ENCODE measurements around the gene LIPJ.

Gene LIPJ

GRCh38 chr10:88586462-88586861 is at the start of gene LIPJ:
LIPJ (plus strand) TSS chr10:88586762; CDS start chr10:88590688, 3,926 bp downstream.
- DNase-seq, result no peak

- DNase-seq, result no peak
These were observed 49.2 kb upstream of the LIPJ start for GRCh38 chr10:88537322-88537721.

- no peak for DNase-seq
These were observed 48.5 kb upstream of the LIPJ start for GRCh38 chr10:88538048-88538447.

GRCh38 chr10:88540351-88540750 is 46.2 kb upstream of the LIPJ start:
- DNase-seq, result no peak

GRCh38 chr10:88541116-88541626 is 45.4 kb upstream of the LIPJ start:
- no peak for DNase-seq

GRCh38 chr10:88542522-88542921 is 44.0 kb upstream of the LIPJ start:
- no peak for DNase-seq

- DNase-seq, result no peak
These were observed 42.3 kb upstream of the LIPJ start for GRCh38 chr10:88544140-88544870.

- no peak for DNase-seq
These were observed 41.2 kb upstream of the LIPJ start for GRCh38 chr10:88545359-88545758.

- no peak for DNase-seq
These were observed 40.1 kb upstream of the LIPJ start for GRCh38 chr10:88546497-88546896.

- DNase-seq, result no peak
These were observed 35.3 kb upstream of the LIPJ start for GRCh38 chr10:88551246-88551645.

- peak; percentile 64 for DNase-seq
These were observed 33.3 kb upstream of the LIPJ start for GRCh38 chr10:88553116-88553752.

GRCh38 chr10:88555190-88555908 is 31.2 kb upstream of the LIPJ start:
- no peak for DNase-seq

- no peak for DNase-seq
These were observed 29.3 kb upstream of the LIPJ start for GRCh38 chr10:88557256-88557655.

GRCh38 chr10:88557658-88558057 is 28.9 kb upstream of the LIPJ start:
- DNase-seq, result no peak

- DNase-seq, result no peak
These were observed 24.4 kb upstream of the LIPJ start for GRCh38 chr10:88562152-88562551.

- peak; percentile 12 for DNase-seq
These were observed 21.5 kb upstream of the LIPJ start for GRCh38 chr10:88565072-88565471.

- DNase-seq, result no peak
These were observed 4.2 kb upstream of the LIPJ start for GRCh38 chr10:88582411-88582805.

- no peak for DNase-seq
These were observed 3.6 kb upstream of the LIPJ start, which contains the start of gene RNLS for GRCh38 chr10:88582806-88583583. RNLS (minus strand) TSS chr10:88583318.

- DNase-seq, result no peak
These were observed 3.0 kb upstream of the LIPJ start for GRCh38 chr10:88583584-88583957.

- DNase-seq, result no peak
These were observed 5.8 kb downstream of the LIPJ start for GRCh38 chr10:88592381-88592780.

GRCh38 chr10:88592906-88593305 is 6.3 kb downstream of the LIPJ start:
- no peak for DNase-seq

- DNase-seq, result no peak
These were observed 7.9 kb downstream of the LIPJ start for GRCh38 chr10:88594482-88594881.

GRCh38 chr10:88598055-88598454 is 11.5 kb downstream of the LIPJ start:
- DNase-seq, result peak; percentile 14
